ENCODE data around the gene CTRB1. TPM values are rescaled to one million over a fixed set of nuclear protein-coding genes. Genes with fewer than 3 reads are reported as not detected.

The CTRB1 gene
- total and polyA plus RNA-seq, 2 of the 13 experiments (the other 11 are each of a cell fraction or from before 2014, with no cell fraction given), result not detected

GRCh38 chr16:75251280-75252048, 32.7 kb downstream of the CTRB1 start, which contains the start of gene BCAR1 (continued):
- TF ChIP-seq RERE (CRISPR knock-in tag; IDR thresholded peaks at IDR 0.05; ENCODE audit: low read depth) (no peak), MATR3 (CRISPR knock-in tag; IDR thresholded peaks at IDR 0.05) (no peak), ATF2 (CRISPR knock-in tag; IDR thresholded peaks at IDR 0.05) (no peak), NAIF1 (CRISPR knock-in tag; IDR thresholded peaks at IDR 0.05; ENCODE audit: borderline replicate concordance) (no peak), ZMYM2 (CRISPR knock-in tag; IDR thresholded peaks at IDR 0.05) (no peak), GMEB2 (CRISPR knock-in tag; IDR thresholded peaks at IDR 0.05; ENCODE audit: low read depth) (no peak), ZNF646 (CRISPR knock-in tag; IDR thresholded peaks at IDR 0.05) (no peak), SP4 (CRISPR knock-in tag; IDR thresholded peaks at IDR 0.05) (no peak; the same call in 1 of the 2 replicates), NFKB2 (CRISPR knock-in tag; IDR thresholded peaks at IDR 0.05; ENCODE audit: borderline replicate concordance) (no peak; the same call in 1 of the 2 replicates), ZNF33A (CRISPR knock-in tag; IDR thresholded peaks at IDR 0.05; ENCODE audit: borderline replicate concordance) (no peak), SNAI1 (CRISPR knock-in tag; IDR thresholded peaks at IDR 0.05; ENCODE audit: borderline replicate concordance) (no peak), ZMYM3 (CRISPR knock-in tag; IDR thresholded peaks at IDR 0.05) (0 out of 2 replicates have a peak, but pooled peaks have one; percentile 42), YEATS4 (CRISPR knock-in tag; IDR thresholded peaks at IDR 0.05; ENCODE audit: borderline replicate concordance) (peak; percentile 85)
